Measurements from ENCODE around the gene DHRS11.

DHRS11 gene

GRCh38 chr17:36627101-36627500 lies 35.4 kb downstream of the DHRS11 start:
- Histone ChIP-seq H3K9ac (ENCODE audit: low read length) (no peak overlapping the region), H2BK120ac (ENCODE audit: insufficient read depth, low read length, poor library complexity) (no peak overlapping the region), H3K79me1 (ENCODE audit: low read length) (no peaks in the 10 kb centered on the region), H3K18ac (ENCODE audit: low read length) (no peak overlapping the region), H2AK5ac (ENCODE audit: low read length) (no peak overlapping the region), H3K36me3 (ENCODE audit: control insufficient read depth in 1 of 2, insufficient read depth in 2 of 2, low read length in 2 of 2) (no peaks in the 10 kb centered on the region), H3K4me2 (ENCODE audit: low read length) (no peak overlapping the region), H2AFZ (ENCODE audit: insufficient read depth, low read length, poor library complexity) (no peak overlapping the region), H3K27ac (ENCODE audit: low read depth, low read length) (no peak overlapping the region), H3K4me1 (ENCODE audit: control insufficient read depth in 1 of 2, insufficient read depth in 2 of 2, low read length in 2 of 2) (no peaks in the 10 kb centered on the region), H2BK5ac (ENCODE audit: low read depth, low read length, poor library complexity) (no peak overlapping the region), H3K4ac (ENCODE audit: low read depth, low read length) (no peak overlapping the region), H3K23ac (ENCODE audit: low read length) (no peak overlapping the region), H3K79me2 (ENCODE audit: control insufficient read depth, insufficient read depth, low read length, poor library complexity) (no peaks in the 10 kb centered on the region), H3K4me3 (ENCODE audit: low read depth, low read length) (no peak overlapping the region), H2BK12ac (ENCODE audit: low read length) (no peak overlapping the region), H4K8ac (ENCODE audit: low read depth, low read length) (no peak overlapping the region), H4K91ac (ENCODE audit: low read depth, low read length) (no peak overlapping the region), H3K14ac (ENCODE audit: low read length) (no peak overlapping the region), H3K27me3 (ENCODE audit: insufficient read depth, low read length) (no peaks in the 10 kb centered on the region), H3K9me3 (ENCODE audit: insufficient read depth, low read depth, low read length) (peaks cover 2% of the 10 kb centered on the region), H4K12ac (ENCODE audit: low read depth, low read length) (no peak overlapping the region)
- no peak for DNase-seq
- no CpG with 5 or more reads among the region's 12 CpGs for WGBS (ENCODE audit: extremely low coverage, insufficient coverage, insufficient read length)

GRCh38 chr17:36628576-36628975 lies 36.9 kb downstream of the DHRS11 start:
- Histone ChIP-seq H3K18ac (ENCODE audit: low read length) (no peak overlapping the region), H3K27ac (ENCODE audit: low read depth, low read length) (no peak overlapping the region), H3K4me2 (ENCODE audit: low read length) (no peak overlapping the region), H3K79me1 (ENCODE audit: low read length) (no peaks in the 10 kb centered on the region), H3K4ac (ENCODE audit: low read depth, low read length) (no peak overlapping the region), H3K9ac (ENCODE audit: low read length) (no peak overlapping the region), H2AK5ac (ENCODE audit: low read length) (no peak overlapping the region), H3K4me3 (ENCODE audit: low read depth, low read length) (no peak overlapping the region), H2BK5ac (ENCODE audit: low read depth, low read length, poor library complexity) (no peak overlapping the region), H3K4me1 (ENCODE audit: control insufficient read depth in 1 of 2, insufficient read depth in 2 of 2, low read length in 2 of 2) (no peaks in the 10 kb centered on the region), H4K91ac (ENCODE audit: low read depth, low read length) (no peak overlapping the region), H3K27me3 (ENCODE audit: insufficient read depth, low read length) (peaks cover 8% of the 10 kb centered on the region), H2BK120ac (ENCODE audit: insufficient read depth, low read length, poor library complexity) (no peak overlapping the region), H4K8ac (ENCODE audit: low read depth, low read length) (no peak overlapping the region), H3K36me3 (ENCODE audit: control insufficient read depth in 1 of 2, insufficient read depth in 2 of 2, low read length in 2 of 2) (no peaks in the 10 kb centered on the region), H3K79me2 (ENCODE audit: control insufficient read depth, insufficient read depth, low read length, poor library complexity) (no peaks in the 10 kb centered on the region), H3K14ac (ENCODE audit: low read length) (no peak overlapping the region), H3K9me3 (ENCODE audit: insufficient read depth, low read depth, low read length) (no peaks in the 10 kb centered on the region), H4K12ac (ENCODE audit: low read depth, low read length) (no peak overlapping the region), H2BK12ac (ENCODE audit: low read length) (no peak overlapping the region), H3K23ac (ENCODE audit: low read length) (no peak overlapping the region), H2AFZ (ENCODE audit: insufficient read depth, low read length, poor library complexity) (no peak overlapping the region)
- no CpG with 5 or more reads among the region's 2 CpGs for WGBS (ENCODE audit: extremely low coverage, insufficient coverage, insufficient read length)
- no peak for DNase-seq

- no peak overlapping the region for H2BK5ac ChIP-seq (ENCODE audit: low read depth, low read length, poor library complexity)
- H3K9ac ChIP-seq (ENCODE audit: low read length) = no peak overlapping the region
- H3K79me1 ChIP-seq (ENCODE audit: low read length) = no peaks in the 10 kb centered on the region
- H3K4me3 ChIP-seq (ENCODE audit: low read depth, low read length) = no peak overlapping the region
- H4K12ac ChIP-seq (ENCODE audit: low read depth, low read length) = no peak overlapping the region
- H3K4ac ChIP-seq (ENCODE audit: low read depth, low read length) = no peak overlapping the region
- H3K27me3 ChIP-seq (ENCODE audit: insufficient read depth, low read length) = peaks cover 8% of the 10 kb centered on the region
- H3K18ac ChIP-seq (ENCODE audit: low read length) = no peak overlapping the region
- no peaks in the 10 kb centered on the region for H3K79me2 ChIP-seq (ENCODE audit: control insufficient read depth, insufficient read depth, low read length, poor library complexity)
- no peaks in the 10 kb centered on the region for H3K36me3 ChIP-seq (ENCODE audit: control insufficient read depth in 1 of 2, insufficient read depth in 2 of 2, low read length in 2 of 2)
- DNase-seq = peak; percentile 64 to 81
- no peak overlapping the region for H2AFZ ChIP-seq (ENCODE audit: insufficient read depth, low read length, poor library complexity)
- H3K14ac ChIP-seq (ENCODE audit: low read length) = no peak overlapping the region
- H3K23ac ChIP-seq (ENCODE audit: low read length) = no peak overlapping the region
- H3K4me1 ChIP-seq (ENCODE audit: control insufficient read depth in 1 of 2, insufficient read depth in 2 of 2, low read length in 2 of 2) = no peaks in the 10 kb centered on the region
- H2BK120ac ChIP-seq (ENCODE audit: insufficient read depth, low read length, poor library complexity) = no peak overlapping the region
- no CpG with 5 or more reads among the region's 14 CpGs for WGBS (ENCODE audit: extremely low coverage, insufficient coverage, insufficient read length)
- no peak overlapping the region for H3K4me2 ChIP-seq (ENCODE audit: low read length)
- H4K8ac ChIP-seq (ENCODE audit: low read depth, low read length) = no peak overlapping the region
- H2AK5ac ChIP-seq (ENCODE audit: low read length) = no peak overlapping the region
- no peak overlapping the region for H2BK12ac ChIP-seq (ENCODE audit: low read length)
- H4K91ac ChIP-seq (ENCODE audit: low read depth, low read length) = no peak overlapping the region
- H3K9me3 ChIP-seq (ENCODE audit: insufficient read depth, low read depth, low read length) = no peaks in the 10 kb centered on the region
- no peak overlapping the region for H3K27ac ChIP-seq (ENCODE audit: low read depth, low read length)
Observed at GRCh38 chr17:36629252-36629847, 37.7 kb downstream of the DHRS11 start.

GRCh38 chr17:36629970-36630502 lies 38.4 kb downstream of the DHRS11 start:
- H4K8ac ChIP-seq (ENCODE audit: low read depth, low read length) = no peak overlapping the region

More at GRCh38 chr17:36629970-36630502, 38.4 kb downstream of the DHRS11 start:
- no peak overlapping the region for H2BK120ac ChIP-seq (ENCODE audit: insufficient read depth, low read length, poor library complexity)
- no peaks in the 10 kb centered on the region for H3K9me3 ChIP-seq (ENCODE audit: insufficient read depth, low read depth, low read length)
- no CpG with 5 or more reads among the region's 8 CpGs for WGBS (ENCODE audit: extremely low coverage, insufficient coverage, insufficient read length)
- H3K4me2 ChIP-seq (ENCODE audit: low read length) = no peak overlapping the region
- H3K18ac ChIP-seq (ENCODE audit: low read length) = no peak overlapping the region
- H3K27me3 ChIP-seq (ENCODE audit: insufficient read depth, low read length) = peaks cover 8% of the 10 kb centered on the region
- no peak overlapping the region for H3K23ac ChIP-seq (ENCODE audit: low read length)
- H2BK5ac ChIP-seq (ENCODE audit: low read depth, low read length, poor library complexity) = no peak overlapping the region
- no peak overlapping the region for H3K4ac ChIP-seq (ENCODE audit: low read depth, low read length)
- H4K12ac ChIP-seq (ENCODE audit: low read depth, low read length) = no peak overlapping the region
- H2BK12ac ChIP-seq (ENCODE audit: low read length) = no peak overlapping the region
- H3K27ac ChIP-seq (ENCODE audit: low read depth, low read length) = no peak overlapping the region
- no peak overlapping the region for H3K9ac ChIP-seq (ENCODE audit: low read length)
- H3K79me2 ChIP-seq (ENCODE audit: control insufficient read depth, insufficient read depth, low read length, poor library complexity) = no peaks in the 10 kb centered on the region
- no peaks in the 10 kb centered on the region for H3K79me1 ChIP-seq (ENCODE audit: low read length)
- no peak overlapping the region for H2AFZ ChIP-seq (ENCODE audit: insufficient read depth, low read length, poor library complexity)
- H3K36me3 ChIP-seq (ENCODE audit: control insufficient read depth in 1 of 2, insufficient read depth in 2 of 2, low read length in 2 of 2) = no peaks in the 10 kb centered on the region
- H3K14ac ChIP-seq (ENCODE audit: low read length) = no peak overlapping the region
- DNase-seq = no peak
- H3K4me1 ChIP-seq (ENCODE audit: control insufficient read depth in 1 of 2, insufficient read depth in 2 of 2, low read length in 2 of 2) = no peaks in the 10 kb centered on the region
- H3K4me3 ChIP-seq (ENCODE audit: low read depth, low read length) = no peak overlapping the region
- no peak overlapping the region for H4K91ac ChIP-seq (ENCODE audit: low read depth, low read length)
- no peak overlapping the region for H2AK5ac ChIP-seq (ENCODE audit: low read length)
